ENCODE data around the gene PTTG1IP. TPM values are rescaled to one million over a fixed set of nuclear protein-coding genes. Genes with fewer than 3 reads are reported as not detected.

PTTG1IP gene
- total RNA-seq, 6 donors from 2014 or later = 150 to 316 (median 247) TPM

DNA sequence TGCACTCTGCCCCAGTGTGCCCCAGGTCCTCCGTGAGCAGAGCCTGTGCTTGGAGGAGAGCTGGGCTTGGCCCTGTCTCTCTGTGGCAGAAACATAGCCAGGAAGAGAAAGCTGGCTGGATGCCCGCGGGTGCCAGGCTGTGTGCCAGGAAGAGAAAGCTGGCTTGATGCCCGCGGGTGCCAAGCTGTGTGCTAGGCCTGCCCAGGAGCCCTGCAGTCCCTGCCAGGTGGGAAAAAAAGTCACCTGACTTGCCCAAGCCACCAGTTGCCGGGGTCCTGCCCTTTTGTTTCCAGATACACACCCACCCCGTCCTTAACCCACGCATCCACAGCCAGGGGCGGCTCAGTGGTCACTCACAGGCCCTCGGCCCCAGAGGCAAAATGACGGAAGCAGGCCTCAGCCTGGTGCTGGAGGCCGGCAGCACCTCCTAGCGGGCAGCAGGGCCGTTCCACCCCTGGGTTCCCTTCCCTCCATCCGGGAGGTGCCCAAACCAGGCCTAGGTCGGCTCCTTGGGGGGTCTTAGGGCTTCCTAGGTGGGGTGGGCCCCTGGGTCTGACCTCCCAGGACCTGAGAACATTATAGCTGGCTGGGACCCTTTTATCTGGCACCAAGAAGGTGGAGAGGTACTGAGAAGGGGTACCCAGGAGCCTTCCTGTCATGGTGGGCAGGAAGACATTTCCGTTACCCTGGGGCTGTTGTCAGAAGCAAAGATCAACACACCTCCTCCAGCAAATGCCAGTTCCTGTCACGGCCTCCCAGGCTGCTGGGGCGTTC lies 38.1 kb upstream of the PTTG1IP start:
- 14 to 21% methylated on average over 9 to 11 of the region's 19 CpGs for WGBS, 2 donors
- H3K27ac ChIP-seq = peak overlapping the region; percentile 71 to 85 (median 83)
- DNase-seq (peak; percentile 81 to 91), ATAC-seq (ENCODE audit: low FRiP score in 2 of 2) (peak; percentile 76 to 82)
- H3K4me3 ChIP-seq = peak overlapping the region in 2 of 4 donors; percentile 13 to 20
- no peaks in the 10 kb centered on the region for H3K36me3 ChIP-seq
- H3K27me3 ChIP-seq = no peaks in the 10 kb centered on the region
- peaks cover 38 to 66% (median 59%) of the 10 kb centered on the region in 4 donors for H3K4me1 ChIP-seq
- H3K9me3 ChIP-seq = no peaks in the 10 kb centered on the region
- TF ChIP-seq, protein P1, sequence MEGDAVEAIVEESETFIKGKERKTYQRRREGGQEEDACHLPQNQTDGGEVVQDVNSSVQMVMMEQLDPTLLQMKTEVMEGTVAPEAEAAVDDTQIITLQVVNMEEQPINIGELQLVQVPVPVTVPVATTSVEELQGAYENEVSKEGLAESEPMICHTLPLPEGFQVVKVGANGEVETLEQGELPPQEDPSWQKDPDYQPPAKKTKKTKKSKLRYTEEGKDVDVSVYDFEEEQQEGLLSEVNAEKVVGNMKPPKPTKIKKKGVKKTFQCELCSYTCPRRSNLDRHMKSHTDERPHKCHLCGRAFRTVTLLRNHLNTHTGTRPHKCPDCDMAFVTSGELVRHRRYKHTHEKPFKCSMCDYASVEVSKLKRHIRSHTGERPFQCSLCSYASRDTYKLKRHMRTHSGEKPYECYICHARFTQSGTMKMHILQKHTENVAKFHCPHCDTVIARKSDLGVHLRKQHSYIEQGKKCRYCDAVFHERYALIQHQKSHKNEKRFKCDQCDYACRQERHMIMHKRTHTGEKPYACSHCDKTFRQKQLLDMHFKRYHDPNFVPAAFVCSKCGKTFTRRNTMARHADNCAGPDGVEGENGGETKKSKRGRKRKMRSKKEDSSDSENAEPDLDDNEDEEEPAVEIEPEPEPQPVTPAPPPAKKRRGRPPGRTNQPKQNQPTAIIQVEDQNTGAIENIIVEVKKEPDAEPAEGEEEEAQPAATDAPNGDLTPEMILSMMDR (IDR thresholded peaks at IDR 0.05) = peak; percentile 51 to 82 (median 72)
- TF ChIP-seq POLR2A (IDR thresholded peaks at IDR 0.05) (no peak), POLR2AphosphoS5 (IDR thresholded peaks at IDR 0.05) (peak in 1 of 2 donors; percentile 6), EP300 (IDR thresholded peaks at IDR 0.05) (no peak)

DNA sequence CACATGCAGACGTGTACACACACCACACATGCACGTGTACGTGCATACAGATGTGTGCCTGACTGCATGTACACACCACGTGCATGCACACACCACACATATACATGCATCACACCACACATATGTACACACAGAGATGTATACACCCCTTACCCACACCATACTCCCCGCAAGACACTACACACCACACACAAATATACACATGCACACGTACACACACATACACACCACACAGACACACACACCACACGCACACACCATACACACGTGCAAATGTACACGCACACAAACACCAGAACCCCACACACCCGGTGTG lies 37.5 kb upstream of the PTTG1IP start:
- DNase-seq (no peak), ATAC-seq (ENCODE audit: low FRiP score in 2 of 2) (no peak)
- Histone ChIP-seq H3K4me1 (peaks cover 38 to 66% (median 58%) of the 10 kb centered on the region in 4 donors), H3K27ac (peak overlapping the region; percentile 71 to 85 (median 83)), H3K4me3 (peak overlapping the region in 2 of 4 donors; percentile 13 to 20), H3K36me3 (no peaks in the 10 kb centered on the region), H3K27me3 (no peaks in the 10 kb centered on the region), H3K9me3 (no peaks in the 10 kb centered on the region)
- WGBS, 2 donors = 55 to 60% methylated on average over 9 to 10 of the region's 10 CpGs
- TF ChIP-seq POLR2A (IDR thresholded peaks at IDR 0.05) (no peak), EP300 (IDR thresholded peaks at IDR 0.05) (no peak), POLR2AphosphoS5 (IDR thresholded peaks at IDR 0.05) (no peak)
- TF ChIP-seq, protein P1 (IDR thresholded peaks at IDR 0.05) = no peak

DNA sequence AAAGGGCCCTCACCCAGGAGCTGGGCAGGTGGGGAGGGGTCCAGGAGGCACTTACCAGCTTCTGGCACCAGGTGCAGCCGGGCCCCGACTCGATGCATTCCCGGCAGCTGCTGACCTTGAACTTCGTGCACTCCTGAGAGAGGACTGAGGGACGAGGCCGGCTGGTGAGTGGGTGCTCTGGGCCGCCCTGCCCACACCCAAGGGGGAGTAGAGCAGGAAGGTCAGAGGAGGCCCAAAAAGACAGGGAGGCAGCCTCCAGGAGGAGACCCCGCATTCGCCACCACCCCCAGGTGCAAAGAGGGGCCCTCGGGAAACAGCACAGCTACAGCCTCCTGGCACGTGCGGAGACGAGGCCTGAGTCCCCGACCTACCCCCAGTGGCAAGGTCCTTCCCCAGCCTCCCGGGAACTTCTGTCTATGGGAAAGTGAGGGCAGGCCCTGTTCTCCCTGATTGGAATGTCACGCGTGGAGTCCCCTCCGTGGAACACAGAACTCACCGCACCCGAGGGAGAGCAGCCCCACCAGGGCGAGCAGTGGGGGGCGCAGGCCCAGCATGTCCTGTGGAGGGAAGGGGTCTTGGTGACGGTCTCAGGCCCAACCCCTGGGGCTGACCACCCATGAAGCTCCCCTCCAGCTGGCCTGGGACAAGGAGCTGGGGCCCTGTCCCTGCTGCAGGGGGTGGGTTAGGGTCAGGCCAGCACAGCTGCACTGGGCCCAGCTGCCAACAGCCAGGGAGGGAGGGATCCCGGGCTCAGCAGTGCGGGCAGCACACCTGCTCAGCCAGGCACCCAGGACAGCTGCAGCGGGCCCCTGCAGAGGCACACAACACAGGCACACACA lies 37.0 kb upstream of the PTTG1IP start:
- Histone ChIP-seq H3K27me3 (no peaks in the 10 kb centered on the region), H3K9me3 (no peaks in the 10 kb centered on the region), H3K4me3 (no peak overlapping the region), H3K4me1 (peaks cover 38 to 66% (median 60%) of the 10 kb centered on the region in 4 donors), H3K36me3 (no peaks in the 10 kb centered on the region), H3K27ac (peak overlapping the region in 2 of 4 donors; percentile 81 to 85)
- WGBS, 2 donors = 88 to 89% methylated on average over 11 to 26 of the region's 27 CpGs
- TF ChIP-seq, protein P1 (IDR thresholded peaks at IDR 0.05) = no peak
- TF ChIP-seq EP300 (IDR thresholded peaks at IDR 0.05) (no peak), POLR2AphosphoS5 (IDR thresholded peaks at IDR 0.05) (no peak), POLR2A (IDR thresholded peaks at IDR 0.05) (no peak)
- ATAC-seq (ENCODE audit: low FRiP score in 2 of 2) (no peak), DNase-seq (peak in 1 of 2 donors; percentile 70)

DNA sequence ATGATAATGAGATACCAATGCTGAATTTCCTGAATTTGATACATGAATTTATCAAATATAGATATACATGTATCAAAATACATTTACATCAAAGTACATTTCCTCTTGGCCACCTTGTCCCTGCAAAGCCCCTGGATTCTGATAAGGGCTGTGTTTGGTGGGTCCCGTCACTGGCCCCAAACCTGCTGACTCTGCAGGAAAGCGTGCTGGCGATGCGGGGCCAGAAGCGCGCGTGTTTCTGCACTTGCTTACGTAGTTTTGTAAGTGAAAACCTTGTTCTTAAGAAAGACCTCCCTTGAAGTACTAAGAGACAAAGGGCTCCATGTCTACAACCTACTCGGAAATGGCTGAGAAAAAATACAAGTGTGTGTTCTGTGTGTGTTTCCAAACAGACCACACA lies 36.2 kb upstream of the PTTG1IP start:
- H3K9me3 ChIP-seq = no peaks in the 10 kb centered on the region
- H3K4me1 ChIP-seq = peaks cover 38 to 66% (median 56%) of the 10 kb centered on the region in 4 donors
- peak overlapping the region in 2 of 4 donors; percentile 1 to 85 for H3K27ac ChIP-seq
- DNase-seq (no peak), ATAC-seq (ENCODE audit: low FRiP score in 2 of 2) (no peak)
- 85 to 87% methylated on average over 9 of the region's 9 CpGs for WGBS, 2 donors
- no peaks in the 10 kb centered on the region for H3K36me3 ChIP-seq
- TF ChIP-seq POLR2A (IDR thresholded peaks at IDR 0.05) (no peak), POLR2AphosphoS5 (IDR thresholded peaks at IDR 0.05) (no peak), EP300 (IDR thresholded peaks at IDR 0.05) (no peak)
- TF ChIP-seq, protein P1 (IDR thresholded peaks at IDR 0.05) = no peak
- no peak overlapping the region for H3K4me3 ChIP-seq
- no peaks in the 10 kb centered on the region for H3K27me3 ChIP-seq

All from upper lobe of left lung (tissue), 6 donors.